Neutrophil (primary cell): Measurements from ENCODE around the gene CDK7.

Source experiments
- H3K27ac ChIP-seq: fragments of 200-600 bp; sonication (generic); 2 replicates; pipeline ENCODE4 v1.5.1; 2016; ENCODE audit warnings: mild to moderate bottlenecking, moderate library complexity
- H3K27me3 ChIP-seq: fragments of 200-600 bp; sonication (generic); 2 replicates; pipeline ENCODE4 v1.6.0; 2016; ENCODE audit warnings: mild to moderate bottlenecking
- H3K36me3 ChIP-seq: fragments of 200-600 bp; sonication (generic); 2 replicates; pipeline ENCODE4 v1.5.1; 2017
- H3K4me1 ChIP-seq, 2 experiments: fragments of 200-600 bp in 1 of 2; sonication (generic) in 1 of 2; 1 replicate in 1 of 2; 2 replicates in 1 of 2; pipeline versions ENCODE4 v1.5.1 to v1.6.1; 2013 to 2016; ENCODE audit warnings: low read depth in 1 of 2, low read length in 1 of 2, mild to moderate bottlenecking in 1 of 2, moderate library complexity in 1 of 2; ENCODE audit not compliant: control insufficient read depth in 1 of 2, insufficient read depth in 1 of 2
- H3K4me3 ChIP-seq, 2 experiments: fragments of 200-600 bp in 1 of 2; sonication (generic) in 1 of 2; 1 replicate in 1 of 2; 2 replicates in 1 of 2; pipeline ENCODE4 v1.5.1; 2013 to 2016; ENCODE audit warnings: low read depth in 1 of 2, low read length in 1 of 2, mild to moderate bottlenecking in 1 of 2, moderate library complexity in 1 of 2
- H3K9me3 ChIP-seq: fragments of 200-600 bp; sonication (generic); 2 replicates; pipeline ENCODE4 v1.5.1; 2016
- CTCF ChIP-seq: fragments of 200-600 bp; sonication (generic); IDR thresholded peaks from 2 replicates; pipeline ENCODE4 v1.5.1; 2016; ENCODE audit warnings: antibody characterized with exemption

CDK7 gene

GRCh38 chr5:69293882-69294281, 59.2 kb downstream of the CDK7 start:
- Histone ChIP-seq H3K4me1 (peaks cover 6% of the 10 kb centered on the region in 2 experiments), H3K36me3 (peaks cover 80% of the 10 kb centered on the region), H3K27ac (no peak overlapping the region), H3K4me3 (no peak overlapping the region), H3K9me3 (no peaks in the 10 kb centered on the region), H3K27me3 (no peaks in the 10 kb centered on the region)
- no peak for TF ChIP-seq CTCF

GRCh38 chr5:69295088-69295754, 60.5 kb downstream of the CDK7 start:
- no peaks in the 10 kb centered on the region for H3K9me3 ChIP-seq
- peaks cover 6 to 7% of the 10 kb centered on the region in 2 experiments for H3K4me1 ChIP-seq
- no peak overlapping the region for H3K4me3 ChIP-seq
- no peak for TF ChIP-seq CTCF
- H3K27me3 ChIP-seq: no peaks in the 10 kb centered on the region
- peaks cover 83% of the 10 kb centered on the region for H3K36me3 ChIP-seq
- H3K27ac ChIP-seq: peak overlapping the region; percentile 76

- no peak for TF ChIP-seq CTCF
- Histone ChIP-seq H3K27ac (peak overlapping the region; percentile 11), H3K27me3 (no peaks in the 10 kb centered on the region), H3K36me3 (peaks cover 57% of the 10 kb centered on the region), H3K4me3 (no peak overlapping the region), H3K4me1 (peaks cover 18 to 21% of the 10 kb centered on the region in 2 experiments), H3K9me3 (no peaks in the 10 kb centered on the region)
These were observed 64.9 kb downstream of the CDK7 start for GRCh38 chr5:69299625-69300024.

- Histone ChIP-seq H3K36me3 (peaks cover 59% of the 10 kb centered on the region), H3K27ac (peak overlapping the region; percentile 76), H3K4me1 (peaks cover 13 to 16% of the 10 kb centered on the region in 2 experiments), H3K9me3 (no peaks in the 10 kb centered on the region), H3K27me3 (no peaks in the 10 kb centered on the region), H3K4me3 (no peak overlapping the region)
- no peak for TF ChIP-seq CTCF
These were observed 66.0 kb downstream of the CDK7 start for GRCh38 chr5:69300537-69301203.

GRCh38 chr5:69305512-69305911, 70.8 kb downstream of the CDK7 start:
- Histone ChIP-seq H3K9me3 (no peaks in the 10 kb centered on the region), H3K27ac (no peak overlapping the region), H3K4me1 (peaks cover 11 to 13% of the 10 kb centered on the region in 2 experiments), H3K36me3 (peaks cover 67% of the 10 kb centered on the region), H3K4me3 (no peak overlapping the region), H3K27me3 (no peaks in the 10 kb centered on the region)
- TF ChIP-seq CTCF: no peak
